Dermis blood vessel endothelial cell (primary cell): ENCODE measurements around the gene DAB2. TPM values are rescaled to one million over a fixed set of nuclear protein-coding genes. Genes with fewer than 3 reads are reported as not detected.
A peak's percentile ranks its signal among the peaks of the same experiment; 100 is the strongest.
"Not testable (repeated sequence)": the region's sequence is repeated elsewhere in the genome, so short reads cannot be mapped to it uniquely, and the experiment has no call there.

Source experiments
- DNase-seq: peaks from one replicate; pipeline ENCODE4 v3.0.0; 2010
- total RNA-seq: library from RNA; depleted of rRNA; stranded (reverse); fragments of >200 nt; gene quantifications from 2 replicates; pipeline ENCODE4 v1.2.3, GENCODE V29; 2014

Gene DAB2
- total RNA-seq, 1 donor from 2014 or later, result 129 TPM

- DNase-seq, result peak; percentile 74
Measured at GRCh38 chr5:39420482-39421145, 4.2 kb downstream of the DAB2 start.

GRCh38 chr5:39419796-39420195, 5.0 kb downstream of the DAB2 start:
- DNase-seq, result no peak

GRCh38 chr5:39417979-39418378, 6.8 kb downstream of the DAB2 start:
- no peak for DNase-seq

- peak; percentile 52 for DNase-seq
Measured at GRCh38 chr5:39415201-39415600, 9.6 kb downstream of the DAB2 start.

- no peak for DNase-seq
Measured at GRCh38 chr5:39414426-39414825, 10.4 kb downstream of the DAB2 start.

GRCh38 chr5:39413771-39414170, 11.0 kb downstream of the DAB2 start:
- no peak for DNase-seq

- no peak for DNase-seq
Measured at GRCh38 chr5:39412721-39413394, 11.9 kb downstream of the DAB2 start.

GRCh38 chr5:39411985-39412384, 12.8 kb downstream of the DAB2 start:
- peak; percentile 35 for DNase-seq

- peak; percentile 74 for DNase-seq
Measured at GRCh38 chr5:39411061-39411460, 13.7 kb downstream of the DAB2 start.

GRCh38 chr5:39409033-39409432, 15.7 kb downstream of the DAB2 start:
- DNase-seq, result no peak

- DNase-seq, result no peak
Measured at GRCh38 chr5:39405083-39405843, 19.5 kb downstream of the DAB2 start.

GRCh38 chr5:39403761-39404160, 21.0 kb downstream of the DAB2 start:
- not testable (repeated sequence) for DNase-seq

GRCh38 chr5:39402140-39402539, 22.6 kb downstream of the DAB2 start:
- DNase-seq, result not testable (repeated sequence)

- DNase-seq, result no peak
Measured at GRCh38 chr5:39400713-39401578, 23.8 kb downstream of the DAB2 start.

- DNase-seq, result peak; percentile 79
Measured at GRCh38 chr5:39399135-39400036, 25.4 kb downstream of the DAB2 start.

- DNase-seq, result no peak
Measured at GRCh38 chr5:39396843-39397242, 27.9 kb downstream of the DAB2 start.

- DNase-seq, result no peak
Measured at GRCh38 chr5:39395521-39395920, 29.3 kb downstream of the DAB2 start.

- peak; percentile 87 for DNase-seq
Measured at GRCh38 chr5:39394946-39395345, 29.8 kb downstream of the DAB2 start.

GRCh38 chr5:39390945-39391344, 33.8 kb downstream of the DAB2 start:
- no peak for DNase-seq

GRCh38 chr5:39387293-39387692, 37.5 kb downstream of the DAB2 start:
- no peak for DNase-seq

- DNase-seq, result no peak
Measured at GRCh38 chr5:39384271-39384670, 40.5 kb downstream of the DAB2 start.

- no peak for DNase-seq
Measured at GRCh38 chr5:39381376-39381775, 43.4 kb downstream of the DAB2 start.
